ENCODE results near the gene MIA3.

MIA3 gene

DNA sequence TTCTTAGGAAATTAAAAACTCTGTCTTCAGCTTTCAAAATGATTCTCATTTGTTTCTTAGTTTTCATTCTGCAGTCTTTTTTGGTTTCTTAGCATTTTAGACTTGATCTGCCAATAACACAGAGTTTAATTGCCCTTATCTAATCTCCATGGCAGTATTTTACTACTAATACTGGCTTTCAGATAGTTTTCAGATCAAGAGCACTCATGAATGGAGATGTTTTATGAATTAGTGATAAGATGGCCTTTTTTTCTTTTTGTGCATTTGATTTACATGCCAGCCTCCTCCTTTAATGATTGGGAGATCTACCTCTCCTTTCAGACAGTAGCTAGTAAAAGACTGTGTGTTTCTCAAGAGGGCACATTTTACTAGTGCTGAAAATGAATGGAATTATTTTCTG lies 5.6 kb downstream of the MIA3 start:
- peaks cover 11% of the 10 kb centered on the region for H3K79me2 ChIP-seq (ENCODE audit: control insufficient read depth, low read length)
- H3K27me3 ChIP-seq (ENCODE audit: control insufficient read depth, low read length), result 0 out of 2 replicates have a peak, but pooled peaks cover 4% of the 10 kb centered on the region
- no peak overlapping the region for H3K4me3 ChIP-seq (ENCODE audit: low read length)
- no peak for TF ChIP-seq EZH2phosphoT487 (IDR thresholded peaks at IDR 0.05; ENCODE audit: borderline replicate concordance, low read length)
- TF ChIP-seq, protein P1, sequence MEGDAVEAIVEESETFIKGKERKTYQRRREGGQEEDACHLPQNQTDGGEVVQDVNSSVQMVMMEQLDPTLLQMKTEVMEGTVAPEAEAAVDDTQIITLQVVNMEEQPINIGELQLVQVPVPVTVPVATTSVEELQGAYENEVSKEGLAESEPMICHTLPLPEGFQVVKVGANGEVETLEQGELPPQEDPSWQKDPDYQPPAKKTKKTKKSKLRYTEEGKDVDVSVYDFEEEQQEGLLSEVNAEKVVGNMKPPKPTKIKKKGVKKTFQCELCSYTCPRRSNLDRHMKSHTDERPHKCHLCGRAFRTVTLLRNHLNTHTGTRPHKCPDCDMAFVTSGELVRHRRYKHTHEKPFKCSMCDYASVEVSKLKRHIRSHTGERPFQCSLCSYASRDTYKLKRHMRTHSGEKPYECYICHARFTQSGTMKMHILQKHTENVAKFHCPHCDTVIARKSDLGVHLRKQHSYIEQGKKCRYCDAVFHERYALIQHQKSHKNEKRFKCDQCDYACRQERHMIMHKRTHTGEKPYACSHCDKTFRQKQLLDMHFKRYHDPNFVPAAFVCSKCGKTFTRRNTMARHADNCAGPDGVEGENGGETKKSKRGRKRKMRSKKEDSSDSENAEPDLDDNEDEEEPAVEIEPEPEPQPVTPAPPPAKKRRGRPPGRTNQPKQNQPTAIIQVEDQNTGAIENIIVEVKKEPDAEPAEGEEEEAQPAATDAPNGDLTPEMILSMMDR (IDR thresholded peaks at IDR 0.05; ENCODE audit: low read depth, low read length, poor library complexity, severe bottlenecking), result no peak
- peaks cover 11% of the 10 kb centered on the region for H3K36me3 ChIP-seq (ENCODE audit: control insufficient read depth, low read length)
- H3K9me3 ChIP-seq (ENCODE audit: control insufficient read depth, insufficient read depth, low read length), result no peaks in the 10 kb centered on the region
- no peak overlapping the region for H3K4me2 ChIP-seq (ENCODE audit: low read length)
- no peaks in the 10 kb centered on the region for H3K9me2 ChIP-seq (replicated peaks; ENCODE audit: control insufficient read depth, low read length)
- H3K4me1 ChIP-seq (ENCODE audit: control insufficient read depth, low read length), result peaks cover 11% of the 10 kb centered on the region
- H4K20me1 ChIP-seq (ENCODE audit: control insufficient read depth, insufficient read depth, low read depth, low read length), result no peaks in the 10 kb centered on the region
- no peak overlapping the region for H3K27ac ChIP-seq (ENCODE audit: low read depth, low read length)
- no peaks in the 10 kb centered on the region for H3F3A ChIP-seq (ENCODE audit: control insufficient read depth, insufficient read depth)

DNA sequence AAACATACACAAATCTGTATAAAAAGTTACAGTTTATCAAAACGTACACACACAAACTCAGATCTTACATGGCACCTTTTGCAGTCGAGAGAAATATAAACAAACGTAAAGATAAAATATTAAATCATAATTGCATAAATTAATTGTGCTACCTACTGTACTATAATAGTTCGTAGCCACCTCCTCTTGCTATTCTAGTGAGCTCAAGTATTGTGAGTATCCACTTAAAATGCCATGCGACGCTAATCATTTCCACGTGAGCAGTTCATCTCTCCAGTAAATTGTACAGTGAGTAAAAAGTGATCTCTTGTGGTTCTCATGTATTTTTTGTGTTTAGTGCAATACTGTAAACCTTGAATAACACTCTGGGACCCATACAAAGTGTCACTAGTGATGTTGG lies 6.3 kb downstream of the MIA3 start:
- TF ChIP-seq, protein P1 (IDR thresholded peaks at IDR 0.05; ENCODE audit: low read depth, low read length, poor library complexity, severe bottlenecking), result no peak
- no peak for TF ChIP-seq EZH2phosphoT487 (IDR thresholded peaks at IDR 0.05; ENCODE audit: borderline replicate concordance, low read length)
- H3K36me3 ChIP-seq (ENCODE audit: control insufficient read depth, low read length), result peaks cover 11% of the 10 kb centered on the region
- H3K9me3 ChIP-seq (ENCODE audit: control insufficient read depth, insufficient read depth, low read length), result no peaks in the 10 kb centered on the region
- H3K9me2 ChIP-seq (replicated peaks; ENCODE audit: control insufficient read depth, low read length), result no peaks in the 10 kb centered on the region
- H3K79me2 ChIP-seq (ENCODE audit: control insufficient read depth, low read length), result peaks cover 4% of the 10 kb centered on the region; the same call in 1 of the 2 replicates
- H3K27ac ChIP-seq (ENCODE audit: low read depth, low read length), result no peak overlapping the region
- no peak overlapping the region for H3K4me3 ChIP-seq (ENCODE audit: low read length)
- no peaks in the 10 kb centered on the region for H3F3A ChIP-seq (ENCODE audit: control insufficient read depth, insufficient read depth)
- H3K4me1 ChIP-seq (ENCODE audit: control insufficient read depth, low read length), result peaks cover 4% of the 10 kb centered on the region
- no peaks in the 10 kb centered on the region for H4K20me1 ChIP-seq (ENCODE audit: control insufficient read depth, insufficient read depth, low read depth, low read length)
- H3K27me3 ChIP-seq (ENCODE audit: control insufficient read depth, low read length), result no peaks in the 10 kb centered on the region
- no peak overlapping the region for H3K4me2 ChIP-seq (ENCODE audit: low read length)

DNA sequence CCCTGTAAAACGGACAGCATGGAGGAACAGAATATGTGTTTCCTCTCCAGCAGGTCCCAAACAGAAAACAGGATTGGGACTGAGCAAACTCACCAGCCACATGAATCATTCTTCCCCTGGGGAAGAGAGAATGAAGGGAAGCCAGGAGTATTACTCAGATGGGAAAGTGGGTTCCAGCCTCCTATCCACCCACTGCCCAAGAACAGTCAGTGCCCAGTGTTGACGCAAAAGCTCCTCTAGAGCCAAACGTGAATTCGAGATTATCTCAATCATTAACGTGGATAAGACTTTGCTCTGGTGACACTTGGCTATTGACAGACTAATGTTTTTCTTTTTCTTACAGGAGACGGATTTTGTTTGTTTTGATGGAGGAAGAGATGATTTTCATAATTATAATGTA lies 9.3 kb downstream of the MIA3 start:
- no peak overlapping the region for H3K4me2 ChIP-seq (ENCODE audit: low read length)
- H3K27me3 ChIP-seq (ENCODE audit: control insufficient read depth, low read length), result no peaks in the 10 kb centered on the region
- H3K4me3 ChIP-seq (ENCODE audit: low read length), result no peak overlapping the region
- H3F3A ChIP-seq (ENCODE audit: control insufficient read depth, insufficient read depth), result no peaks in the 10 kb centered on the region
- TF ChIP-seq EZH2phosphoT487 (IDR thresholded peaks at IDR 0.05; ENCODE audit: borderline replicate concordance, low read length), result no peak
- TF ChIP-seq, protein P1 (IDR thresholded peaks at IDR 0.05; ENCODE audit: low read depth, low read length, poor library complexity, severe bottlenecking), result no peak
- no peaks in the 10 kb centered on the region for H3K4me1 ChIP-seq (ENCODE audit: control insufficient read depth, low read length)
- H3K9me2 ChIP-seq (replicated peaks; ENCODE audit: control insufficient read depth, low read length), result no peaks in the 10 kb centered on the region
- no peaks in the 10 kb centered on the region for H3K79me2 ChIP-seq (ENCODE audit: control insufficient read depth, low read length)
- H3K36me3 ChIP-seq (ENCODE audit: control insufficient read depth, low read length), result peaks cover 11% of the 10 kb centered on the region
- no peaks in the 10 kb centered on the region for H3K9me3 ChIP-seq (ENCODE audit: control insufficient read depth, insufficient read depth, low read length)
- no peak overlapping the region for H3K27ac ChIP-seq (ENCODE audit: low read depth, low read length)
- H4K20me1 ChIP-seq (ENCODE audit: control insufficient read depth, insufficient read depth, low read depth, low read length), result no peaks in the 10 kb centered on the region
